GM19099 (cell line): ENCODE data around the gene ZBTB38.

Experiments
- POLR2A ChIP-seq: IDR thresholded peaks from 3 replicates; pipeline ENCODE4 v1.6.1; 2011; ENCODE audit warnings: low read depth; ENCODE audit not compliant: insufficient read length; ENCODE audit errors: extremely low read depth

ZBTB38 gene

DNA sequence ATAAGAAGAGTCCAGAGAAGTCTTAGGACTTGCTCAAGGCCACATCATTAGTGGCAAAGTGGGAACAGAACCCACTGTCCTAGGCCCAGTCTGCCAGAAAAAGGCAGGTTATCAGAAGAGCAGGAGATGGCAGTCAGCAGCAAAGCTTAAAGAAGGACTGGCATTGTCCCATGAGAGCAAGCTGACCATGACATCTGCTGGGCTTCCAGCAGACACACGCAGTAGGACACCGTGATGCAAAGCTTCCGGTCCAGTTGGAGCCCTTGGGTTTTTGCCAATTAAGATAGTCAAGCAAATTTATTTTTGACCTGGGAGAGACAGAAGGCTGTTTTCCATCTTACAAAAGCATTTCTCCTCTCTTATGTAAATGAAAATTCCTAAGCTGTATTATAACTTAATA lies 42.1 kb downstream of the ZBTB38 start:
- peak; percentile 4 for TF ChIP-seq POLR2A

DNA sequence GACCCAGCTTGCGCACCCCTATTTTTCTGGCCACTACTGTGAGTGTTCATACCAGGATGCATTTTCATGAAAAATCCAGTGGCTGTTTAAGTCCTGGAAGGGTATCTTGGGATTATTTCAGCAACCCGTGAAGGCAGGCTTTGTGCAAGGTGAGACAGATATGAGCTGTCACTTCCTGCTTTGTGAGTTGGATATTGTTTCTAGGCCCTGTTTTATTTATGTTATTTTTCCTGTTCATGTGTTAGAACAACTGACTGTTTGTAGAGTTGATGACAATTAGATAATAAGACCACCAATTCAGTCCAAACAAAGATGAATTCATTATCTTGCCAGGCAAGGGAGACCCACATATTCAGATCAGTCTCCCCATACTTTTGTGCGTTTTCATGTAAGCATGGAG lies 42.5 kb downstream of the ZBTB38 start:
- TF ChIP-seq POLR2A: no peak

DNA sequence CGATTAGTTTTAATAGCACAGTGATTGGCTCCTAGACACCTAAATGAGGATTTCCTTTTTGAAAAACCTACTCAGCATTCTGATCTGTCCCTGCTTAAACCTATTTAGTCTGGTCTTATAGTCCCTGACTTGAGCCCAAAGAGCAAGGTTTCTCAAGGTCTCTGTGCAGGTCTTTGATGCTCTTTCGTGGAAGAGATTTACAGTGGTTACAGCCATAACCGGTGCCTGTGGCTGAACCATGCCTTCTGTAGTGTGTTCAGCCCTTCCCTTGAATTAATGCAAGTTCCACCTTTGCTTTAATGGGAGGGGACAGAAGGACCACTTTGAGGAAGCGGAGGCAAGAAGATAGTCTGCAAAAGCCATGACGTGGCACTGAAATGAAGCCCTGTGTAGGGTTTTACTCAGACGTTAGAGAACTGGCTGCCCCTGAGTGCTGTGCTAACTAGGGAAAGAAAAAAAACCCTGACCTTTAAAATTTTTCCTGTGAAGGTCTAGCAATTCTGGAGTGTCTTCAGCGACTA lies 43.0 kb downstream of the ZBTB38 start:
- peak; percentile 39 for TF ChIP-seq POLR2A

DNA sequence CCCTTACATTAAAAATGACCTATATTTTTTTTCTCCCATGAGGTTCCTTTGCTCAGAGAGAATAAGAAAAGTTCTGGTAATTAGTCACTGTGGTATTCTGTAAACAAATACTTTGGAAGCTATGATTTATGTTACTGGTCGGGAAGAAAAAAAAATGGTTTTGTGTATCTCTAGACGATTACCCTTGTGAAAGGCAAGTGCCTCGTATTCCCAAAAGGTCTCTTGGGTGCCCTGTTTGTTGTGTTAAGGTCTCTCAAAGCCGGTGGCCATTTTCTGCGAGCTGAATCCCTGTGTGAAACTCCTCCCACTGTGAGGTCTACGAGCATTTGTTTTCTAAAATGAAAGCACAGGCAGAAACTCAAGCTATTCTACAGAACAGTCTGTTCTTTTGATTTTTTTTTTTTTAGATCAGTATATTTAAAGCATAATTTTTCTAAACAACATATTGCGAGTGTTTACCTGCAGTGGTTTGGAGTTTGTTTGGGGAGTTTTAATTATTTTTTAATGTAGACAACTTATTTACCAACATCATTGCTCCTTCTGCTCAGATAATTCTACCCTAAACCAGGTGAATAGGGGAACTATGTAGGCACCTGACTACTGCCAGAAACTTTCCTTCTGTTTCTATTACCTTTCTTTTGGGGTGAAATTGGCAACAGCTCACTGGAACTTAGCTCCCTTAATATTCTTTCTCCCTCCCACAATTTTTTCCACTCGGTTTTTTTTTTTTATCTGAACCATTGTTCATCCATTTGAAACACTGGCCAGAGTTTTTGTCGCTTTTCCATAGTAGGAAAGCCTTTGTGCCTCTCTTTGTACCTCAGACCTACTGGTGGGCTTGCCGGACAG lies 44.0 kb downstream of the ZBTB38 start:
- peak; percentile 43 for TF ChIP-seq POLR2A

DNA sequence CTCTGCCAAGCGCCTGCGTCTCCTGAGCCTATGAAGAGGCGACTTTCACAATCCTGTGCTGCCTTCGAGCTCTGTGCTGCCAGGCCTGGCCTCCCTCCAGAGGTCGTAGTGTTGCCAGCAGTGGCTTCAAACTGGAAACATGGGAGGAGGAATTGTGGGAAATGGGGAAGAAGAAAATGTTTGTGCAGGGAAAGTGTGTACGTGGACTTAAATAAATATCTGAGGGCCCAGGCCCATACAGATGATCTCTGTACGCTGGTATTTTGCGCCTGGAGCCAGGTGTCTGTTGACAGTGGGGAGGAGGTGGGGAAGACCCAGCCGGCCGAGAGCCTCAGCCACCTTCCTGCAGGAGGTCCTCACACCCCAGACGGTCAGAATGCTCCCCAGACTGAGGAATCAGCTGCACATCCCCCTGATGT lies 44.6 kb downstream of the ZBTB38 start:
- no peak for TF ChIP-seq POLR2A

DNA sequence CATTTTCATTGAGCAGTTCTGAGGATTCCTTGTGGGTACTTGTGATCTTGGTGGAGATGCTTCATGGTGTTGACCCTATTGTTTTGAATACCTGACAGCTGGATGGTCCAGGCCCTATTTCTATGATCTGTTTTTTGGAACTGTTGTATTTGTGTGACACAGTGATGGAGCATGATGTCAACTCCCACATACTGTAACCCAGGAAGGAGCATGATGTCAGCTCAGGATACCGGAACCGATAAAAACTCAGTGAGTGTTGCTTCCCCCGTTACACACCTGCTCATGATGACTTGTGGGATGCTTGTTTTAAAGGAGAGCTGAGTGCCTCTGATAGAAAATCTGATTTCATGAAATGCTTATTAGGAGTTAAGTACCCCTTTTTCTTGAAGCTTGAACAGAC lies 45.1 kb downstream of the ZBTB38 start:
- TF ChIP-seq POLR2A: no peak

DNA sequence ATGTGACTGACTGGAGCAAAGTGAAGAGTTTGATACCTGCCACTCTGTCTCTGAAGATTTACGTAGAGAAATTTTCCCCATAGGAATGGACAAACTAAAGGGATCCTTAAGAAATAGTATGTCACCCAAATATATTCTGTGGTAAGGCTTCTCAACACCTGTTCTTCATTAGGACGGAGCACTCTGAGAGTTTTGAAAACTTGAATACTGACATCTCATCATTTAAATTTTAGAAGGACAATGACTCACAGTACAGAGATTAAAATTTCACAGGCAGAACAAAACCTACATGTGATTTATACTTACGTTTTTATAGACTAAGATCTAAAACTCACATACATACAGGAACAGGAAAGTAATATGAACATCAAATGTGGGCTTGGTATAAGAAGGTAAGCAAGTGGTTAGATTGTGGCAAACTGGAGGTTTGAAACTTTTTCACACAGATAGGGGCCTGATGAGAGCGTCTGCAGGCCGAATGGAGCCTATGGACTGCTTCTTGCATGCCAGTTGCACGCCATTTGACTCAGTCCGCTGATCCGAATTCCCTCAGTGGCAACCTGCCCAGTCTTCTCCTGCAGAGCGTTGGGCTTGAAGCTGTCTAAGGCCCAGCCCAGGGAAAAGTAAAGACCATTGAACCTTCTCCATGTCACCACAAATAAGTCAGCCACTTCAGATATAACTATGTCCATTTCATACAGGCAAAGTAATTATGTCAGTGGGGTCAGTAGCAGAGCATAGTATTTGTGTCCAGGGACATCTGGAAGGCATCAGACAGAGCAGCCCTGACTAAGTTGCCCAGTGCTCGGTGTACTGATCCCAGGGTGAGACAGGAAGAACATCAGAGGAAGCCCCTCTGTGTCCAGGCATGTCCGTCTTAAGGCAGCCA lies 45.7 kb downstream of the ZBTB38 start:
- no peak for TF ChIP-seq POLR2A

DNA sequence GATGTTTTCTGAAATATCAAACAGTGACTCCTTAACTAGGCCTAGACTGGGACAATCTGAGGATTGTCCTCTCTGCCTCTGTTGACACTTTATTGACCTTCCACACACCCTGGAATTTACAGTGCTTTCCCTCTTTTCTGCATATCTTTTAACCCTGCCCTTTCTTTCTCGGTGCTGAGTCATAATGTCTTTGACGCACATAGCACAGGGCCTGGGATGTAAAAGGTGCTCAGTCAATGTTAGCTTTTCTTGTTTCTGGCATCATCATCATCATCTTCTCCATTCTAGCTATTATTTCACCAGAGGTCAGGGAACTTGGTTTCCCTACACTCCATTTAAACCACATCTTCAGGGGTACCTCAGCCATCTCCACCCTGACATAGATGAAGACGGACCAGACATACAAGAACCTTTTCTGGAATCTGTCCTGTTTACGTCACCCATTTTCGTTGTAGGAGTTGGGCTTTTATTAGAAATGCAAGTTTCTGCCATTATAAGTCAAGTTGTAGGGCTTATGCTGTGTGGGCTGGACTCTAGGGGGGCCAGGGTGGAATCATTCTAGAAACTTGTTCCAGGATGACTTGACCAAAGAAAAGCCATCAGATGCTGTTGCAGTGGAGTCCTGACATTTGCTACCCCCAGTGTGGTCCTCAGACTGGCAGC lies 46.6 kb downstream of the ZBTB38 start:
- no peak for TF ChIP-seq POLR2A

DNA sequence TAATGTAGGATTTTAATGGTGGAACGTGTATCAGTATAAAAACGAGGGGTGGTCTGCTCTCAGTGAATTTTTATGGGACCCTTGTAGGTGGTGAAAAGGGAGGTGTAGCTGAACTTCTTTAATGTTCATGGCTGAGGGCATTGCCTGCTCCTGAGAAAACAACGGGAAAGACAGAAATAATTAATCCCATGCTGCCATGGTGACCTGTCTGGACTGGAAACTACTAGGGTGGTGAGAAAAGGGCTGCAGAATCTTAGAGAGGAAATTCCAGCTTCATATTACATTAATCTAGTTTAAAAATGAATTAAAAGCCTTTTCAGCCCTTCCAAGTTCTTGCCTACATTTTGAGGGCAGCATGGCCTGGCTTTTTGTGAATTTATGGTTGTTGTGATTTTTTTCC lies 47.6 kb downstream of the ZBTB38 start:
- no peak for TF ChIP-seq POLR2A
